Activated naive CD4-positive, alpha-beta T cell treated with anti-CD3 and anti-CD28 coated beads for 36 hours (primary cell): Measurements from ENCODE around the gene COL3A1. TPM values are rescaled to one million over a fixed set of nuclear protein-coding genes. Genes with fewer than 3 reads are reported as not detected.

ENCODE experiments used
- CTCF ChIA-PET: fragments of 350-600 bp; sonication (Branson Sonifier 250); formaldehyde crosslinking; loops from one replicate; lab custom pipeline; 2021; ENCODE audit warnings: antibody characterized with exemption; lab: Charles Lee
- DNase-seq: peaks from one replicate; pipeline ENCODE4 v3.0.0-alpha.2; 2020
- H3K27ac Mint-ChIP-seq: one replicate; pipeline ENCODE4 v1.8.0; 2021; ENCODE audit warnings: mild to moderate bottlenecking, mixed read lengths
- H3K27me3 Mint-ChIP-seq: one replicate; pipeline ENCODE4 v1.8.0; 2021; ENCODE audit warnings: low read depth, mixed read lengths
- H3K36me3 Mint-ChIP-seq: one replicate; pipeline ENCODE4 v1.8.0; 2021; ENCODE audit warnings: low read depth, mixed read lengths
- H3K4me1 Mint-ChIP-seq: one replicate; pipeline ENCODE4 v1.8.0; 2021; ENCODE audit warnings: low read depth, mixed read lengths
- H3K4me3 Mint-ChIP-seq: one replicate; pipeline ENCODE4 v1.8.0; 2021; ENCODE audit warnings: mild to moderate bottlenecking, moderate library complexity, mixed read lengths
- H3K9me3 Mint-ChIP-seq: one replicate; pipeline ENCODE4 v1.8.0; 2021; ENCODE audit warnings: mixed read lengths
- intact Hi-C: fragments of 100-400 bp; cut with micrococcal nuclease; formaldehyde crosslinking; loops from one replicate; pipeline ENCODE4 v1.15.1; 2023
- total RNA-seq, 2 experiments: library from RNA; stranded (reverse); gene quantifications; one replicate each; pipeline ENCODE4 v1.2.3, GENCODE V29; 2021

COL3A1 gene
- total RNA-seq, 2 experiments from 2014 or later: not detected

DNA sequence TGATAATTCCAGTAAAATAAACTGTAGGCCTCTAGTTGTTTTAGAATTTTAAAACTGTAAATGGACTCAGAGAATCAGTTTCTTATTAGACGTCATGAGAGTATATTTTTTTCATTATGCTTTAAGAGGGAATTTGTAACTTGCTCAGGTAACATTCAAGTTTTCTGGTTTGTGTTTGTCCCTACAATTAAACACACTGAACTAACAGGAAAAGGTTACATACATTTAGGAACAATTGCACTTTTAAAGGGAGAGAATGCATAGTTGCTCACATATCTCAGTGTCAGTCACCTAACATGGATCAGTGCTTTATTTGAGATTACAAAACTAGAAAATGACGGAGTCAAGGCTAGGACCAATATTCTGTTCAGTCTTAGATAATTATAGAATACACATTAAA is 3.1 kb downstream of the COL3A1 start:
- intact Hi-C loops: loop anchor here (5.0 to 10.0 kb wide), 3 partner anchors 325 to 677 kb away; no protein-coding TSS in a partner anchor
- no peaks in the 10 kb centered on the region for H3K36me3 Mint-ChIP-seq
- no peak for DNase-seq
- no peak overlapping the region for H3K27ac Mint-ChIP-seq
- peaks cover 21% of the 10 kb centered on the region for H3K27me3 Mint-ChIP-seq
- no peaks in the 10 kb centered on the region for H3K9me3 Mint-ChIP-seq
- H3K4me3 Mint-ChIP-seq: no peak overlapping the region
- CTCF ChIA-PET: interaction anchor here (1.4 kb wide), 1 partner anchor 13 kb away, joined by 5 read pairs; no protein-coding TSS in a partner anchor
- peaks cover 19% of the 10 kb centered on the region for H3K4me1 Mint-ChIP-seq

- Mint-ChIP-seq H3K9me3 (no peaks in the 10 kb centered on the region), H3K36me3 (no peaks in the 10 kb centered on the region), H3K4me1 (peaks cover 19% of the 10 kb centered on the region), H3K4me3 (peak overlapping the region; percentile 7), H3K27ac (peak overlapping the region; percentile 51), H3K27me3 (peaks cover 19% of the 10 kb centered on the region)
- DNase-seq: peak; percentile 6
- CTCF ChIA-PET: interaction anchor here (0.6 to 1.4 kb wide), 5 partner anchors 14 to 469 kb away, joined by 3 to 5 read pairs (median 3); no protein-coding TSS in a partner anchor
- intact Hi-C loops: loop anchor here (1.0 to 10.0 kb wide), 9 partner anchors 22 to 1392 kb away; partner anchors contain the start of gene WDR75
Observed at GRCh38 chr2:188978291-188979081, 4.3 kb downstream of the COL3A1 start.

- Mint-ChIP-seq H3K27me3 (peaks cover 15% of the 10 kb centered on the region), H3K36me3 (no peaks in the 10 kb centered on the region), H3K9me3 (no peaks in the 10 kb centered on the region), H3K4me3 (no peak overlapping the region), H3K27ac (peak overlapping the region; percentile 51), H3K4me1 (peaks cover 19% of the 10 kb centered on the region)
- CTCF ChIA-PET: interaction anchor here (0.6 to 0.7 kb wide), 2 partner anchors 221 to 1133 kb away, joined by 3 read pairs; no protein-coding TSS in a partner anchor
- no peak for DNase-seq
- intact Hi-C loops: loop anchor here (2.0 to 10.0 kb wide), 6 partner anchors 212 to 675 kb away; no protein-coding TSS in a partner anchor
Observed at GRCh38 chr2:188979187-188980114, 5.3 kb downstream of the COL3A1 start.

DNA sequence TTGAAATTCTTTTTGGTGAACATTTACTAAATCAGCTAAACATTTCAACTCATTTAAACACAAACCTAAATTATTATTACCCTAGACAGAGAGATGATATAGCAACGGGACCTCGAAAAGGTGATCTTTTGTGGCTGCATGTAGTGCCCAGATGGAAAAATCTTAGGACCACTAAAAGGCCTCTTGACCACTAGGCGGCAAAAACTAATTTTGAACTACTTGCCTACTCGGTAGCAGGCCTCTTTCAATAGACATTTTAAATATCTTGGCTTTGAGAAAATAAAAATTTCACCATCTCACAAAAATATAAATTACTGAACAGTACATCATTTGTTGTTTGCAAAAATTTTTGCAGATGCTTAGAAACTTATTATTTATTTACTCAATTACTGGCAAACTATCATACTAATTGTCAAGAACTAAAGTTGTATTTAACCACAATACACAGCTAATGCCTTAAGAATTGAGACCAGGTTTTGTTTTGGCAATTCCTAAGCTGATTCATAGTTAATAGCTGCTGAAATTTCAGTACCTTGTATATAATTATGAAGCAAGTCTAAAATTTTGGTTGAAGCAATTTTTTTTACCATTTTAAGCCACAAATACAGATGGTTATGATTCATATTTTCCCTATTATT is 9.4 kb downstream of the COL3A1 start:
- no peak overlapping the region for H3K27ac Mint-ChIP-seq
- no peak overlapping the region for H3K4me3 Mint-ChIP-seq
- no peak for DNase-seq
- no peaks in the 10 kb centered on the region for H3K36me3 Mint-ChIP-seq
- intact Hi-C loops: loop anchor here (1.0 to 5.0 kb wide), 3 partner anchors 216 to 464 kb away; no protein-coding TSS in a partner anchor
- H3K4me1 Mint-ChIP-seq: peaks cover 13% of the 10 kb centered on the region
- no peaks in the 10 kb centered on the region for H3K9me3 Mint-ChIP-seq
- CTCF ChIA-PET: interaction anchor here (0.6 to 1.7 kb wide), 7 partner anchors 17 to 469 kb away, joined by 3 to 6 read pairs (median 4); no protein-coding TSS in a partner anchor
- peaks cover 5% of the 10 kb centered on the region for H3K27me3 Mint-ChIP-seq

GRCh38 chr2:188984065-188984491 is 9.9 kb downstream of the COL3A1 start:
- H3K9me3 Mint-ChIP-seq: no peaks in the 10 kb centered on the region
- no peaks in the 10 kb centered on the region for H3K36me3 Mint-ChIP-seq
- intact Hi-C loops: loop anchor here (1.0 to 5.0 kb wide), 3 partner anchors 217 to 465 kb away; no protein-coding TSS in a partner anchor
- DNase-seq: no peak
- no peak overlapping the region for H3K4me3 Mint-ChIP-seq
- CTCF ChIA-PET: interaction anchor here (0.6 to 1.7 kb wide), 7 partner anchors 16 to 470 kb away, joined by 3 to 6 read pairs (median 4); no protein-coding TSS in a partner anchor
- H3K27me3 Mint-ChIP-seq: peaks cover 5% of the 10 kb centered on the region
- H3K4me1 Mint-ChIP-seq: peaks cover 8% of the 10 kb centered on the region
- H3K27ac Mint-ChIP-seq: no peak overlapping the region

DNA sequence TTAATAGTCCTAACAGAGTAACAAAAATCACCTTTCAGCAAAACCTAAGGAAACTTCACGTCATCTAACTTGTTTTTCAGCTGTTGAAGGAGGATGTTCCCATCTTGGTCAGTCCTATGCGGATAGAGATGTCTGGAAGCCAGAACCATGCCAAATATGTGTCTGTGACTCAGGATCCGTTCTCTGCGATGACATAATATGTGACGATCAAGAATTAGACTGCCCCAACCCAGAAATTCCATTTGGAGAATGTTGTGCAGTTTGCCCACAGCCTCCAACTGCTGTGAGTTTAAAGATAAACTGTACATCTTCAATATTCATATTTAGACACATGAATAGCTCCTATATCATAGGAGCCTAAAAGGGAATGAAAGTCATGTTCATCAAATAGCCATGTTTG is 10.5 kb downstream of the COL3A1 start:
- H3K27me3 Mint-ChIP-seq: peaks cover 5% of the 10 kb centered on the region
- CTCF ChIA-PET: interaction anchor here (1.1 to 1.7 kb wide), 5 partner anchors 16 to 461 kb away, joined by 3 to 6 read pairs (median 4); no protein-coding TSS in a partner anchor
- H3K4me3 Mint-ChIP-seq: no peak overlapping the region
- H3K4me1 Mint-ChIP-seq: peaks cover 2% of the 10 kb centered on the region
- H3K9me3 Mint-ChIP-seq: no peaks in the 10 kb centered on the region
- intact Hi-C loops: loop anchor here (1.0 to 5.0 kb wide), 3 partner anchors 217 to 465 kb away; no protein-coding TSS in a partner anchor
- no peak for DNase-seq
- H3K36me3 Mint-ChIP-seq: no peaks in the 10 kb centered on the region
- no peak overlapping the region for H3K27ac Mint-ChIP-seq

GRCh38 chr2:188986839-188987238 is 12.7 kb downstream of the COL3A1 start:
- no peak overlapping the region for H3K27ac Mint-ChIP-seq
- no peak for DNase-seq
- intact Hi-C loops: no loop called here
- H3K27me3 Mint-ChIP-seq: peaks cover 5% of the 10 kb centered on the region
- no peaks in the 10 kb centered on the region for H3K4me1 Mint-ChIP-seq
- H3K9me3 Mint-ChIP-seq: no peaks in the 10 kb centered on the region
- no peak overlapping the region for H3K4me3 Mint-ChIP-seq
- H3K36me3 Mint-ChIP-seq: no peaks in the 10 kb centered on the region
- CTCF ChIA-PET: interaction anchor here (0.6 kb wide), 1 partner anchor 462 kb away, joined by 4 read pairs; no protein-coding TSS in a partner anchor

DNA sequence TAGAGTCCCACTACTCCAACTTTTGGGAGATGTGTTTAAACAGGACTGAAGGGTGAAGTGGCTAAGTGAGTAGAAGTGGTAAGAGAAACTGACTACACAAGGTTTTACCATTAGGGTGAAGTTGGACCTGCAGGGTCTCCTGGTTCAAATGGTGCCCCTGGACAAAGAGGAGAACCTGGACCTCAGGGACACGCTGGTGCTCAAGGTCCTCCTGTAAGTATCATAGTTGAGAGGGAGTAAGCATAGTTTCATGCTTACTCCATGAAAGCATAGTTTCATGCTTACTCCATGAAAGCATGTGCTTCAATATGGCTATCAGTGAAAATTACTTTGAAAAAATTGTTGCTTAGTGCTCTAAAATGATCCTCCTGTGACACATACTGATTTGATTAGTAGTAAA is 19.1 kb downstream of the COL3A1 start:
- no peak overlapping the region for H3K4me3 Mint-ChIP-seq
- H3K4me1 Mint-ChIP-seq: no peaks in the 10 kb centered on the region
- DNase-seq: no peak
- intact Hi-C loops: no loop called here
- no peaks in the 10 kb centered on the region for H3K9me3 Mint-ChIP-seq
- peaks cover 6% of the 10 kb centered on the region for H3K27me3 Mint-ChIP-seq
- H3K27ac Mint-ChIP-seq: no peak overlapping the region
- CTCF ChIA-PET: no interaction called here
- no peaks in the 10 kb centered on the region for H3K36me3 Mint-ChIP-seq

GRCh38 chr2:188997263-188997662 is 23.1 kb downstream of the COL3A1 start:
- peaks cover 6% of the 10 kb centered on the region for H3K27me3 Mint-ChIP-seq
- H3K9me3 Mint-ChIP-seq: no peaks in the 10 kb centered on the region
- no peak for DNase-seq
- no peak overlapping the region for H3K27ac Mint-ChIP-seq
- CTCF ChIA-PET: no interaction called here
- intact Hi-C loops: no loop called here
- no peak overlapping the region for H3K4me3 Mint-ChIP-seq
- H3K36me3 Mint-ChIP-seq: no peaks in the 10 kb centered on the region
- H3K4me1 Mint-ChIP-seq: peaks cover 3% of the 10 kb centered on the region

- no peaks in the 10 kb centered on the region for H3K27me3 Mint-ChIP-seq
- H3K9me3 Mint-ChIP-seq: no peaks in the 10 kb centered on the region
- H3K27ac Mint-ChIP-seq: no peak overlapping the region
- CTCF ChIA-PET: interaction anchor here (0.6 kb wide), 1 partner anchor 16 kb away, joined by 3 read pairs; no protein-coding TSS in a partner anchor
- no peak for DNase-seq
- peaks cover 3% of the 10 kb centered on the region for H3K4me1 Mint-ChIP-seq
- no peak overlapping the region for H3K4me3 Mint-ChIP-seq
- no peaks in the 10 kb centered on the region for H3K36me3 Mint-ChIP-seq
- intact Hi-C loops: no loop called here
Observed at GRCh38 chr2:189000221-189000620, 26.0 kb downstream of the COL3A1 start.

DNA sequence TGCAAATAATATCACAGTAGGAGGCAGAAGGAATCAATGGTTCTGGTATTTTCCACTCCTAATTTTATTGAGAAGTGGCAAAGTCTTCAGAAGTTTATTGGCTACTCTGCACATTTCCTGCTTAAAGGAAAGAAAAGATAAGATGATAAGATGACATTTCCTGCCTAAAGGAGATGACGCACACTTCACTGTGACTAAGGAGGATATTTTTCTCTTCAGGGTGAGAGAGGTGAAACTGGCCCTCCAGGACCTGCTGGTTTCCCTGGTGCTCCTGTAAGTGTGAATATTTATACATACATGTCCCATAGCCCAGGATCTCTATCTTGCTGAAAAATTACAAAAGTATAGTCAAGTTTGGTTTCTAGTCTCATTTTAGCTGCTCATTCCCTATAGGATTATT is 27.9 kb downstream of the COL3A1 start:
- CTCF ChIA-PET: no interaction called here
- DNase-seq: peak; percentile 8
- Mint-ChIP-seq H3K9me3 (no peaks in the 10 kb centered on the region), H3K27me3 (no peaks in the 10 kb centered on the region), H3K4me3 (no peak overlapping the region), H3K4me1 (peaks cover 3% of the 10 kb centered on the region), H3K27ac (no peak overlapping the region), H3K36me3 (no peaks in the 10 kb centered on the region)
- intact Hi-C loops: no loop called here
